Right atrium auricular region (tissue), 2 donors: ENCODE data around the gene LSMEM2. TPM values are rescaled to one million over a fixed set of nuclear protein-coding genes. Genes with fewer than 3 reads are reported as not detected.

Source experiments
- DNase-seq: peaks from one replicate; pipeline ENCODE4 v3.0.0-alpha.2; 2019; ENCODE audit warnings: low spot score
- H3K27ac ChIP-seq, 2 donors: fragments of 200-600 bp; sonication (generic); 1 replicate in 1 of 2; 2 replicates in 1 of 2; pipeline ENCODE4 v1.5.1; 2016 to 2019
- H3K27me3 ChIP-seq, 2 donors: fragments of 200-600 bp; sonication (generic); one replicate each; pipeline versions ENCODE4 v1.5.1 to v1.6.0; 2017 to 2019
- H3K36me3 ChIP-seq: fragments of 200-600 bp; sonication (generic); one replicate; pipeline ENCODE4 v1.5.1; 2016
- H3K4me1 ChIP-seq, 2 donors: fragments of 200-600 bp; sonication (generic); one replicate each; pipeline versions ENCODE4 v1.5.1 to v1.6.0; 2017 to 2019
- H3K4me3 ChIP-seq, 2 donors: fragments of 200-600 bp; sonication (generic); 1 replicate in 1 of 2; 2 replicates in 1 of 2; pipeline ENCODE4 v1.5.1; 2017 to 2019; ENCODE audit warnings: mild to moderate bottlenecking in 1 of 2, moderate library complexity in 1 of 2
- H3K9me3 ChIP-seq, 2 donors: fragments of 200-600 bp; sonication (generic); one replicate each; pipeline ENCODE4 v1.5.1; 2019
- total RNA-seq, 2 donors: library from RNA; depleted of rRNA; stranded (reverse); fragments of >200 nt; gene quantifications; one replicate each; pipeline ENCODE4 v1.1.0, GENCODE V29; 2016
- TF ChIP-seq, protein P1 (sequence below), 2 donors: fragments of 200-600 bp; sonication (generic); IDR thresholded peaks; one replicate each; pipeline ENCODE4 v1.5.1; 2019; ENCODE audit warnings: antibody characterized with exemption in 2 of 2

Gene LSMEM2
- total RNA-seq, 2 donors from 2014 or later = 9.0 to 10.6 TPM

DNA sequence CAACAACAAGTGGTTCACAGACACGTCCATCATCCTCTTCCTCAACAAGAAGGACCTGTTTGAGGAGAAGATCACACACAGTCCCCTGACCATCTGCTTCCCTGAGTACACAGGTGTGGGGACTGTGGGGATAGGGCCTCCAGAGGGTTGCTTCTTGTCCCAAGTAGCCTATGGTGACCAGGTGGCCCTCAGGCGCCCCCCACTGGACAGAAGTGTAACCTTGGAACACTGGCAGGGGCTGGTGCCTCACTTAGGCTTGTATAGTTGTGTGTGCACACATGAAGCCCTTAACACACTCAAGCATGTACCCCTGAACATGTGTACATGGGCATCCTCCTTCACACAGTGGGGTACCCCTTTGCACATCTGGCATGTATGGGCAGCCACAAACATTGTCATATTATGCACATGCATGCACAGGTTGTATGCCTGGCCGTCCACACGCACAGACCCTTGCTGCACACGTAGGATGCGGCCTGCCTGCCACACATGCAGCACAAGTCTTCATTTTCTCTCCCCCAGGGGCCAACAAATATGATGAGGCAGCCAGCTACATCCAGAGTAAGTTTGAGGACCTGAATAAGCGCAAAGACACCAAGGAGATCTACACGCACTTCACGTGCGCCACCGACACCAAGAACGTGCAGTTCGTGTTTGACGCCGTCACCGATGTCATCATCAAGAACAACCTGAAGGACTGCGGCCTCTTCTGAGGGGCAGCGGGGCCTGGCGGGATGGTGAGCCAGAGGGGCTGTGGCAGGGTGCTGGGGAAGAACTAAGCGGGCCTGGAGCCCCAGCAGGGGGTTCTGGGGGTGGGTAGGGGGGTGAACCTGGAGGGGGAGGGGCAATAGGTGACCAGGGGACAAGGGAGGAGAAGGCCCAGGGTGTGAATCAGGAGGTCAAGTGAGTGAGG is 21.7 kb upstream of the LSMEM2 start:
- TF ChIP-seq, protein P1, sequence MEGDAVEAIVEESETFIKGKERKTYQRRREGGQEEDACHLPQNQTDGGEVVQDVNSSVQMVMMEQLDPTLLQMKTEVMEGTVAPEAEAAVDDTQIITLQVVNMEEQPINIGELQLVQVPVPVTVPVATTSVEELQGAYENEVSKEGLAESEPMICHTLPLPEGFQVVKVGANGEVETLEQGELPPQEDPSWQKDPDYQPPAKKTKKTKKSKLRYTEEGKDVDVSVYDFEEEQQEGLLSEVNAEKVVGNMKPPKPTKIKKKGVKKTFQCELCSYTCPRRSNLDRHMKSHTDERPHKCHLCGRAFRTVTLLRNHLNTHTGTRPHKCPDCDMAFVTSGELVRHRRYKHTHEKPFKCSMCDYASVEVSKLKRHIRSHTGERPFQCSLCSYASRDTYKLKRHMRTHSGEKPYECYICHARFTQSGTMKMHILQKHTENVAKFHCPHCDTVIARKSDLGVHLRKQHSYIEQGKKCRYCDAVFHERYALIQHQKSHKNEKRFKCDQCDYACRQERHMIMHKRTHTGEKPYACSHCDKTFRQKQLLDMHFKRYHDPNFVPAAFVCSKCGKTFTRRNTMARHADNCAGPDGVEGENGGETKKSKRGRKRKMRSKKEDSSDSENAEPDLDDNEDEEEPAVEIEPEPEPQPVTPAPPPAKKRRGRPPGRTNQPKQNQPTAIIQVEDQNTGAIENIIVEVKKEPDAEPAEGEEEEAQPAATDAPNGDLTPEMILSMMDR (IDR thresholded peaks at IDR 0.05) = peak in 1 of 2 donors; percentile 44
- Histone ChIP-seq H3K9me3 (no peaks in the 10 kb centered on the region), H3K4me1 (peaks cover 0 to 76% of the 10 kb centered on the region in 2 donors), H3K4me3 (no peak overlapping the region), H3K36me3 (peaks cover 56% of the 10 kb centered on the region), H3K27me3 (no peaks in the 10 kb centered on the region), H3K27ac (peak overlapping the region; percentile 88 to 95)
- no peak for DNase-seq

DNA sequence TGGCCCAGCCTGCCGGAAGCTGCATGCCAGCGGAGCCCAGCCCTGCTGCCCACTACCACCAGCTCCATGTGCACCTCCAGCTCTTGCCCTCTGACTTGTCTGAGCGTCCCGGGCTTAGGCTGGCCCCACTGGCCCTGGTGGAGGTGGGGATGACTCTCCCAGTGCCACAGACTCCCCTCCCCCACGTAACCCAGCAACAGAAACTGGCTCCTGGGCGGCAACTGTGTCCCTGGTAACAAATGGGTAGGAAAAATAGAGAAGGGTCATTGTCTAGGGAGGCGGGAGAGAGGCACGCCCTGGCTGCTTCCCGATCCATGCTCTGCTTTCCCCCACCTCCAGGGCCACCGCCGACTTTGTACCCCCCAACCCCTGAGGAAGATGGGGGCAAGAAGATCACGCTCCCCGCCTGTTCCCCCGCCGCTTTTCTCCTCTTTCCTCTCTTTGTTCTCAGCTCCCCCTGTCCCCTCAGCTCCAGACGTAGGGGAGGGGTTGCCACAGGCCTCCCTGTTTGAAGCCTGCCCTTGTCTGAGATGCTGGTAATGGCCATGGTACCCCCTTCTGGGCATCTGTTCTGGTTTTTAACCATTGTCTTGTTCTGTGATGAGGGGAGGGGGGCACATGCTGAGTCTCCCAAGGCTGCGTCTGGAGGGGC is 20.7 kb upstream of the LSMEM2 start:
- H3K9me3 ChIP-seq = no peaks in the 10 kb centered on the region
- peaks cover 47% of the 10 kb centered on the region for H3K36me3 ChIP-seq
- no peaks in the 10 kb centered on the region for H3K27me3 ChIP-seq
- H3K27ac ChIP-seq = peak overlapping the region; percentile 95 to 99
- TF ChIP-seq, protein P1 (IDR thresholded peaks at IDR 0.05) = no peak
- peaks cover 0 to 67% of the 10 kb centered on the region in 2 donors for H3K4me1 ChIP-seq
- H3K4me3 ChIP-seq = no peak overlapping the region
- no peak for DNase-seq

DNA sequence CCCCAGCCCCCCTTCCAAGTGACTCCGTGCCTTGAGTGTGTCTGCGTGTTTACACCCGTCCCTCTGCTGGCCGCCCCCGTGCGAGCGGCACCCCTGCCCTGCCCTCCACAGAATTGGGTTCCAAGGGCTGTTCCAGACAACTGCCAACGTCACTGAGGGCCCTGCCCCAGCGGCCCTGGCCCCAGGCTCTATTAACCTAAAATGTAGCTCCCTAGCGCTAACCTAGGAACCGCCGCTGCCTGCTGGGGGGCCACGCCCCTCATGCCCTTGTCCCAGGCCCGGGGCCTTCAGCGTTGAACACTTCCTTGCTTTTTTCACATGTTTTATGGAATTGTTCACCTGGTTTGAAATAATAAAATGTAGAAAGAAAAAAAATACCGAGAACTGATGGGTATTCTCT is 19.9 kb upstream of the LSMEM2 start:
- Histone ChIP-seq H3K27ac (peak overlapping the region; percentile 95 to 99), H3K4me3 (no peak overlapping the region), H3K9me3 (no peaks in the 10 kb centered on the region), H3K27me3 (no peaks in the 10 kb centered on the region), H3K36me3 (peaks cover 41% of the 10 kb centered on the region), H3K4me1 (peaks cover 0 to 61% of the 10 kb centered on the region in 2 donors)
- TF ChIP-seq, protein P1 (IDR thresholded peaks at IDR 0.05) = no peak
- no peak for DNase-seq

DNA sequence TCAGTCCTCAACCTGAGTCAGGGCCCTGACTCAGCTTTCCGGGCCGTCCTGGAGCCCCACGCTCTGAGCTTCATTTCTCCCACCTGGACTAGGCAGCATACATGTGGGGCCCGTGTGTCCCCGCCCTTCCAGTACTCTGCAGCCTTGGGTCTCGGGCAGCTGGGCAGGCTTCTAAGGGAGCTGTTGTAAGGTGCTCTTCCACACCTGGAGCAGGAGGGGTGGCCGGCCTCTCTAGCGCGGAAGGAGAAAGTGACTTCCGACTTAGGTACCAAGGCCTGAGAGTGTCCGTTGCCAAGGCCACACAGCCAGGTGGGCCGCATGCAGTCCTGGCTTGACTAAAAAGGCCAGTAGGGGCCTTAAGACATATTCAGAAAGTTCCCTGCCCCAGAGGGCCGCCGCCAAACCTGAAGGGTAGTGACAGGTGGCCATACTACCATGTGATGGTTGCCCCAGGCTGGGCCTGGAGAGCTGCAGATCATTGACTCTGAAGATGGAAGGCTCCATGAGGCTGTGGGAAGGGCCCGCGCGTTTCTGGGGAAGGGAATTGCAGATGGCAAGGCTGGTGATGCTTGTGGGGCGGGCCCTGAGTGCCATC is 19.4 kb upstream of the LSMEM2 start:
- Histone ChIP-seq H3K36me3 (peaks cover 39% of the 10 kb centered on the region), H3K4me3 (peak overlapping the region in 1 of 2 donors; percentile 57), H3K4me1 (peaks cover 0 to 61% of the 10 kb centered on the region in 2 donors), H3K27me3 (no peaks in the 10 kb centered on the region), H3K9me3 (no peaks in the 10 kb centered on the region), H3K27ac (peak overlapping the region; percentile 95 to 99)
- no peak for DNase-seq
- TF ChIP-seq, protein P1 (IDR thresholded peaks at IDR 0.05) = no peak

DNA sequence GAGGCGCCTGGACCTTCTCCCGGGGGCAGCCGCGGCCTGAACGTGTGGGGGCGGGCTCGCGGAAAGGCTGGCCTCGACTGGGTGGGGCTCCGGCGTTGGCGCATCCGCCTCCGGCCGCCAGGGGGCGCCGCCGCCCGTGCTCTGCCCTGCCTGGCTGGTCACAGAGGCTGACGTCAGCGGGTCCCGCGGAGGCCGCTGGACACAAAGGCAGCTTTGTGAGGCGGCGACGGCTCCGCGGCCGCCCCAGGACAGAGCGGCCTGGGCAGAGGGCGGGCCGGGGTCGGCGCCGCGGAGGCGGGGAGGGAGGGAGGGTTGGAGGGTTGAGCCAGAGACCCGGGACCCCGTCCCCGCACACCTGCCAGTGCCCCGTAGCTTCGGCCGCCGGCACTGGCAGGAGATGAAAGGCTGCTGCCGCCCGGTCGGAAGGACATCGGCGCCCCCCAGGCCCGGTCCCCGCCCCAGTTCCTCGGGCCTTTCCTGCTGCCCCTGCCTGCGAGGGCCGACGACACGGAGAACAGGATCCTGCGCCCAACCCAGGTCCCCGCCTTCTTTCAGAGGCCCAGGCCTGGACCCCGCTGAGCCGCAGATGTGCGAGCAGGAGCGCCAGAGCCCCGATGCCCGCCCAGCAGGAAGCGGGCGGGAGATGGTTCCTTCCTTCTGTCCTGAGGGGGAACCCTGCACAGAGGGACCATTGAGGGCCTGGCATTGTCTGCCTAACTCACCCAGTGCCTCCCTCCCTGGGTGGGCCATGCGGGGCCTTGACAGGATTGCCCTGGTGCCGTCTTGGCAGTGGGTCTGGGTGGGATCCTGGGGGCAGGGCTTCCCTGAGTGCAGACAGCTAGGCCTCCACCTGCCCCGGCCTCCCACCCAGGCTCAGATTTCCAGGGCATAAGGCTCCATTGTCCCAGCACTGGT is 18.6 kb upstream of the LSMEM2 start:
- peak overlapping the region; percentile 57 to 58 for H3K4me3 ChIP-seq
- H3K9me3 ChIP-seq = no peaks in the 10 kb centered on the region
- TF ChIP-seq, protein P1 (IDR thresholded peaks at IDR 0.05) = peak; percentile 99 to 100
- peak overlapping the region; percentile 95 to 99 for H3K27ac ChIP-seq
- H3K4me1 ChIP-seq = peaks cover 0 to 61% of the 10 kb centered on the region in 2 donors
- H3K27me3 ChIP-seq = no peaks in the 10 kb centered on the region
- H3K36me3 ChIP-seq = peaks cover 36% of the 10 kb centered on the region
- peak; percentile 95 for DNase-seq
